Tibial artery (tissue), 4 donors: ENCODE data around the gene ZSCAN9.

Experiments used
- DNase-seq, 2 donors: peaks; one replicate each; pipeline ENCODE4 v3.0.0-alpha.2; 2019
- H3K27ac ChIP-seq, 2 donors: fragments of 200-600 bp; sonication (generic) in 1 of 2; 1 replicate in 1 of 2; 2 replicates in 1 of 2; pipeline ENCODE4 v1.5.1; 2018 to 2019; ENCODE audit warnings: mild to moderate bottlenecking in 1 of 2
- H3K27me3 ChIP-seq, 2 donors: fragments of 200-600 bp; sonication (generic) in 1 of 2; one replicate each; pipeline versions ENCODE4 v1.5.1 to v1.6.0; 2016 to 2019
- H3K36me3 ChIP-seq, 3 donors: fragments of 200-600 bp; sonication (generic) in 2 of 3; one replicate each; pipeline ENCODE4 v1.5.1; 2016 to 2019; ENCODE audit warnings: mild to moderate bottlenecking in 2 of 3
- H3K4me1 ChIP-seq, 4 donors: fragments of 200-600 bp; sonication (generic) in 2 of 4; 1 replicate in 3 of 4; 2 replicates in 1 of 4; pipeline ENCODE4 v1.5.1; 2016 to 2019
- H3K4me3 ChIP-seq, 2 donors: fragments of 200-600 bp; sonication (generic) in 1 of 2; 1 replicate in 1 of 2; 2 replicates in 1 of 2; pipeline ENCODE4 v1.5.1; 2018 to 2019; ENCODE audit warnings: mild to moderate bottlenecking in 2 of 2
- H3K9me3 ChIP-seq, 3 donors: fragments of 200-600 bp; sonication (generic) in 1 of 3; one replicate each; pipeline ENCODE4 v1.5.1; 2016 to 2019
- CTCF ChIP-seq, 2 experiments: fragments of 200-600 bp in 1 of 2; fragments of 450-650 bp in 1 of 2; IDR thresholded peaks; one replicate each; pipeline ENCODE4 v1.5.1; 2017 to 2019; ENCODE audit warnings: antibody characterized with exemption in 2 of 2, mild to moderate bottlenecking in 1 of 2, moderate library complexity in 1 of 2
- intact Hi-C: fragments of 100-400 bp; cut with DNase I; formaldehyde crosslinking; loops from one replicate; pipeline ENCODE4 v1.15.0; 2023; ENCODE audit warnings: low total_unique reads

Gene ZSCAN9

GRCh38 chr6:28240471-28240870 lies 15.4 kb downstream of the ZSCAN9 start:
- Histone ChIP-seq H3K27me3 (no peaks in the 10 kb centered on the region), H3K27ac (no peak overlapping the region), H3K9me3 (no peaks in the 10 kb centered on the region), H3K36me3 (peaks cover 19 to 21% (median 19%) of the 10 kb centered on the region in 3 donors), H3K4me3 (no peak overlapping the region), H3K4me1 (no peaks in the 10 kb centered on the region)
- no peak for DNase-seq
- intact Hi-C loops: no loop called here
- no peak for TF ChIP-seq CTCF (IDR thresholded peaks at IDR 0.05)

- TF ChIP-seq CTCF (IDR thresholded peaks at IDR 0.05): no peak
- H3K27me3 ChIP-seq: no peaks in the 10 kb centered on the region
- peaks cover 34 to 54% (median 40%) of the 10 kb centered on the region in 3 donors for H3K36me3 ChIP-seq
- H3K4me3 ChIP-seq: no peak overlapping the region
- no peak for DNase-seq
- H3K27ac ChIP-seq: no peak overlapping the region
- H3K4me1 ChIP-seq: no peaks in the 10 kb centered on the region
- no peaks in the 10 kb centered on the region for H3K9me3 ChIP-seq
- intact Hi-C loops: no loop called here
Observed at GRCh38 chr6:28243946-28244345, 18.9 kb downstream of the ZSCAN9 start.

- Histone ChIP-seq H3K4me1 (peaks cover 0 to 7% (median 0%) of the 10 kb centered on the region in 4 donors), H3K27me3 (no peaks in the 10 kb centered on the region), H3K36me3 (peaks cover 34 to 57% (median 42%) of the 10 kb centered on the region in 3 donors), H3K9me3 (no peaks in the 10 kb centered on the region), H3K27ac (no peak overlapping the region), H3K4me3 (no peak overlapping the region)
- no peak for DNase-seq
- intact Hi-C loops: no loop called here
- no peak for TF ChIP-seq CTCF (IDR thresholded peaks at IDR 0.05)
Observed at GRCh38 chr6:28245206-28245941, 20.3 kb downstream of the ZSCAN9 start.

GRCh38 chr6:28248916-28249315 lies 23.8 kb downstream of the ZSCAN9 start:
- Histone ChIP-seq H3K36me3 (peaks cover 34 to 52% (median 37%) of the 10 kb centered on the region in 3 donors), H3K4me1 (peaks cover 0 to 24% (median 16%) of the 10 kb centered on the region in 4 donors), H3K9me3 (no peaks in the 10 kb centered on the region), H3K27me3 (no peaks in the 10 kb centered on the region), H3K4me3 (no peak overlapping the region), H3K27ac (no peak overlapping the region)
- intact Hi-C loops: no loop called here
- DNase-seq: no peak
- TF ChIP-seq CTCF (IDR thresholded peaks at IDR 0.05): no peak

- Histone ChIP-seq H3K27ac (no peak overlapping the region), H3K9me3 (no peaks in the 10 kb centered on the region), H3K4me1 (peaks cover 0 to 24% (median 16%) of the 10 kb centered on the region in 4 donors), H3K36me3 (peaks cover 17 to 35% (median 21%) of the 10 kb centered on the region in 3 donors), H3K4me3 (peak overlapping the region; percentile 74 to 89), H3K27me3 (no peaks in the 10 kb centered on the region)
- DNase-seq: no peak
- intact Hi-C loops: loop anchor here (10.0 kb wide), 1 partner anchor 104 kb away; no protein-coding TSS in a partner anchor
- TF ChIP-seq CTCF (IDR thresholded peaks at IDR 0.05): no peak
Observed at GRCh38 chr6:28250747-28251146, 25.7 kb downstream of the ZSCAN9 start.
